ENCODE results near the gene CFB. TPM values are rescaled to one million over a fixed set of nuclear protein-coding genes. Genes with fewer than 3 reads are reported as not detected.

CFB gene
- polyA plus RNA-seq, 3 donors: 0.37 to 2.2 TPM; not detected in 1

GRCh38 chr6:31971279-31971992 is 25.5 kb downstream of the CFB start:
- H3K27me3 ChIP-seq (ENCODE audit: control insufficient read depth in 2 of 2, insufficient read depth in 2 of 2, low read length in 2 of 2): no peaks in the 10 kb centered on the region
- Mint-ChIP-seq H3K27ac (peak overlapping the region; percentile 99 to 100 (median 100)), H3K4me1 (peaks cover 29% of the 10 kb centered on the region), H3K4me3 (peak overlapping the region; percentile 92 to 96), H3K27me3 (ENCODE audit: low read depth in 3 of 3) (peaks cover 0 to 2% (median 0%) of the 10 kb centered on the region in 3 donors), H3K36me3 (peaks cover 42 to 54% of the 10 kb centered on the region in 2 donors), H3K9me3 (peaks cover 0 to 4% (median 0%) of the 10 kb centered on the region in 7 donors)
- peak overlapping the region; percentile 75 to 85 (median 80) for H3K4me3 ChIP-seq (replicated peaks in 1 of 3; ENCODE audit: low read depth in 2 of 3, low read length in 3 of 3)
- 40% methylated on average over 14 of the region's 29 CpGs for WGBS (ENCODE audit: insufficient coverage)
- intact Hi-C loops (cut with micrococcal nuclease): no loop called here
- H3K9me3 ChIP-seq (replicated peaks in 1 of 2; ENCODE audit: control insufficient read depth in 1 of 2, insufficient read depth in 1 of 2, low read length in 2 of 2): no peaks in the 10 kb centered on the region
- H3K79me2 ChIP-seq (ENCODE audit: insufficient read depth, low read length): peaks cover 26% of the 10 kb centered on the region
- peak overlapping the region; percentile 88 to 99 for H3K27ac ChIP-seq (ENCODE audit: low read depth in 1 of 2, low read length in 2 of 2)
- TF ChIP-seq CTCF (IDR thresholded peaks at IDR 0.05): no peak
- H3K4me2 ChIP-seq (replicated peaks; ENCODE audit: extremely low read depth, low read length, poor library complexity, severe bottlenecking): peak overlapping the region; percentile 96
- DNase-seq: no peak
- peak overlapping the region; percentile 91 for H3K9ac ChIP-seq (ENCODE audit: insufficient read depth, low read length, poor library complexity, severe bottlenecking)
- H3K36me3 ChIP-seq (replicated peaks in 1 of 2; ENCODE audit: control insufficient read depth in 1 of 2, insufficient read depth in 2 of 2, low read length in 2 of 2): peaks cover 36 to 43% of the 10 kb centered on the region in 2 donors
- no peaks in the 10 kb centered on the region for H4K20me1 ChIP-seq (ENCODE audit: insufficient read depth, low read length)
- H3K4me1 ChIP-seq (ENCODE audit: control insufficient read depth in 1 of 2, insufficient read depth in 2 of 2, low read length in 2 of 2): peaks cover 20 to 26% of the 10 kb centered on the region in 2 donors
- peak overlapping the region; percentile 90 for H2AFZ ChIP-seq (ENCODE audit: insufficient read depth, low read depth, low read length, poor library complexity, severe bottlenecking)

GRCh38 chr6:31971993-31972708 is 26.3 kb downstream of the CFB start, which contains the start of gene DXO:
TSS of gene DXO (minus strand) at chr6:31972138. CDS start at chr6:31971675, 463 bp downstream.
- H3K27me3 ChIP-seq (ENCODE audit: control insufficient read depth in 2 of 2, insufficient read depth in 2 of 2, low read length in 2 of 2): no peaks in the 10 kb centered on the region
- H3K9me3 ChIP-seq (replicated peaks in 1 of 2; ENCODE audit: control insufficient read depth in 1 of 2, insufficient read depth in 1 of 2, low read length in 2 of 2): no peaks in the 10 kb centered on the region
- intact Hi-C loops (cut with micrococcal nuclease): loop anchor here in 1 of 2 donors (1.0 kb wide), 1 partner anchor 13 kb away; the partner anchor contains the start of gene SKIC2
- H3K4me2 ChIP-seq (replicated peaks; ENCODE audit: extremely low read depth, low read length, poor library complexity, severe bottlenecking): peak within 1 kb of the TSS; percentile 96
- H3K9ac ChIP-seq (ENCODE audit: insufficient read depth, low read length, poor library complexity, severe bottlenecking): peak within 1 kb of the TSS; percentile 91
- peaks cover 29 to 36% of the 10 kb centered on the region in 2 donors for H3K36me3 ChIP-seq (replicated peaks in 1 of 2; ENCODE audit: control insufficient read depth in 1 of 2, insufficient read depth in 2 of 2, low read length in 2 of 2)
- Mint-ChIP-seq H3K4me1 (peaks cover 29% of the 10 kb centered on the region), H3K36me3 (peaks cover 34 to 53% of the 10 kb centered on the region in 2 donors), H3K27me3 (ENCODE audit: low read depth in 3 of 3) (peaks cover 0 to 2% (median 0%) of the 10 kb centered on the region in 3 donors), H3K27ac (peak within 1 kb of the TSS; percentile 99 to 100 (median 100)), H3K9me3 (peaks cover 0 to 7% (median 0%) of the 10 kb centered on the region in 7 donors), H3K4me3 (peak within 1 kb of the TSS; percentile 92 to 96)
- peak; percentile 97 to 99 (median 99) for DNase-seq
- H2AFZ ChIP-seq (ENCODE audit: insufficient read depth, low read depth, low read length, poor library complexity, severe bottlenecking): peak within 1 kb of the TSS; percentile 90
- H3K79me2 ChIP-seq (ENCODE audit: insufficient read depth, low read length): peaks cover 26% of the 10 kb centered on the region
- peaks cover 20 to 26% of the 10 kb centered on the region in 2 donors for H3K4me1 ChIP-seq (ENCODE audit: control insufficient read depth in 1 of 2, insufficient read depth in 2 of 2, low read length in 2 of 2)
- peak within 1 kb of the TSS; percentile 88 to 99 for H3K27ac ChIP-seq (ENCODE audit: low read depth in 1 of 2, low read length in 2 of 2)
- no peaks in the 10 kb centered on the region for H4K20me1 ChIP-seq (ENCODE audit: insufficient read depth, low read length)
- peak within 1 kb of the TSS; percentile 75 to 85 (median 80) for H3K4me3 ChIP-seq (replicated peaks in 1 of 3; ENCODE audit: low read depth in 2 of 3, low read length in 3 of 3)
- 0% methylated on average over 58 of the region's 62 CpGs for WGBS (ENCODE audit: insufficient coverage)
- TF ChIP-seq CTCF (IDR thresholded peaks at IDR 0.05): no peak
